Astrocyte of the cerebellum (primary cell): ENCODE results near the gene GALNTL6.

Source experiments
- DNase-seq: peaks from one replicate; pipeline ENCODE4 v3.0.0-alpha.2; 2011; ENCODE audit warnings: low read depth
- H3K4me3 ChIP-seq: 2 replicates; pipeline ENCODE4 v1.5.1; 2011; ENCODE audit warnings: mild to moderate bottlenecking, low read depth, low read length, moderate library complexity
- CTCF ChIP-seq: IDR thresholded peaks from 2 replicates; pipeline ENCODE4 v1.5.1; 2012; ENCODE audit warnings: low read length, low read depth, moderate library complexity, mild to moderate bottlenecking; ENCODE audit errors: missing control alignments
- in situ Hi-C: cut with HindIII; loops from 2 replicates; pipeline ENCODE4 v1.10.0; 2017; ENCODE audit warnings: low sequenced_read_pairs

Gene GALNTL6

GRCh38 chr4:171956678-171957077, 143.5 kb downstream of the GALNTL6 start:
- TF ChIP-seq CTCF = no peak
- in situ Hi-C loops = no loop called here
- DNase-seq = no peak
- no peak overlapping the region for H3K4me3 ChIP-seq

GRCh38 chr4:171962110-171962509, 148.9 kb downstream of the GALNTL6 start:
- in situ Hi-C loops = no loop called here
- H3K4me3 ChIP-seq = no peak overlapping the region
- no peak for DNase-seq
- TF ChIP-seq CTCF = no peak

GRCh38 chr4:171966356-171966755, 153.2 kb downstream of the GALNTL6 start:
- DNase-seq = no peak
- in situ Hi-C loops = no loop called here
- TF ChIP-seq CTCF = no peak
- no peak overlapping the region for H3K4me3 ChIP-seq

GRCh38 chr4:171978216-171978615, 165.0 kb downstream of the GALNTL6 start:
- in situ Hi-C loops = no loop called here

GRCh38 chr4:171979461-171979860, 166.3 kb downstream of the GALNTL6 start:
- in situ Hi-C loops = no loop called here
- TF ChIP-seq CTCF = no peak
- no peak overlapping the region for H3K4me3 ChIP-seq
- DNase-seq = no peak

More at GRCh38 chr4:171978216-171978615, 165.0 kb downstream of the GALNTL6 start:
- H3K4me3 ChIP-seq = no peak overlapping the region
- no peak for TF ChIP-seq CTCF
- DNase-seq = no peak

GRCh38 chr4:171981185-171981584, 168.0 kb downstream of the GALNTL6 start:
- DNase-seq = no peak
- in situ Hi-C loops = no loop called here

More at GRCh38 chr4:171981185-171981584, 168.0 kb downstream of the GALNTL6 start:
- no peak overlapping the region for H3K4me3 ChIP-seq
- no peak for TF ChIP-seq CTCF
